HepG2 (cell line): ENCODE measurements around the gene CEMP1. TPM values are rescaled to one million over a fixed set of nuclear protein-coding genes. Genes with fewer than 3 reads are reported as not detected.

ENCODE experiments used
- ATAC-seq: fragments of 200-7000 bp; cut with Tn5 transposase; 3 replicates; pipeline ENCODE4 v1.9.1; 2020; ENCODE audit warnings: mild to moderate bottlenecking, moderate library complexity
- BruUV-seq: library from RNA; stranded (reverse); fragments of 400-500 nt; replicated peaks from 2 replicates; lab custom pipeline; 2021; lab: Mats Ljungman, UMichigan
- CTCF ChIA-PET: fragments of 300-600 bp; formaldehyde crosslinking; extraction: SDS; loops from one replicate; lab custom pipeline; 2021; ENCODE audit warnings: low total read pairs, inconsistent platforms, low intra/inter-chr PET ratio; lab: Yijun Ruan, JAX
- POLR2A ChIA-PET: fragments of 350-600 bp; sonication (Branson Sonifier 250); formaldehyde crosslinking; loops from one replicate; lab custom pipeline; 2020; ENCODE audit warnings: antibody characterized with exemption, inconsistent platforms; lab: Yijun Ruan, JAX
- DNase-seq: peaks from one replicate; pipeline ENCODE4 v3.0.0-alpha.2; 2015; ENCODE audit warnings: low spot score
- FAIRE-seq: peaks from 3 replicates; lab custom pipeline; 2011; peaks lifted over from hg19 to GRCh38; lab: Jason Lieb, UNC
- H2AFZ ChIP-seq: one replicate; pipeline ENCODE4 v1.6.1; 2011; ENCODE audit warnings: low read length, inconsistent platforms
- H3K27ac ChIP-seq: fragments of 300-600 bp; 3 replicates; pipeline ENCODE4 v1.8.0; 2011; ENCODE audit warnings: mixed run types, mild to moderate bottlenecking, mixed read lengths, low read length, inconsistent platforms; ENCODE audit not compliant: insufficient read depth; ENCODE audit errors: extremely low read length
- H3K27me3 ChIP-seq, 2 experiments: fragments of 200-600 bp in 1 of 2; 2 replicates in 1 of 2; 3 replicates in 1 of 2; pipeline versions ENCODE4 v1.6.0 to v1.8.0; 2011; ENCODE audit warnings: low read length in 2 of 2, mild to moderate bottlenecking in 2 of 2, moderate library complexity in 2 of 2, inconsistent platforms in 1 of 2; ENCODE audit not compliant: insufficient read depth in 2 of 2, control insufficient read depth in 1 of 2
- H3K36me3 ChIP-seq, 2 experiments: fragments of 200-600 bp in 1 of 2; replicated peaks in 1 of 2; 2 replicates in 1 of 2; 3 replicates in 1 of 2; pipeline versions ENCODE4 v1.5.1 to v1.8.0; 2011; ENCODE audit warnings: low read length in 2 of 2, inconsistent platforms in 1 of 2; ENCODE audit not compliant: insufficient read depth in 2 of 2, control insufficient read depth in 1 of 2
- H3K4me1 ChIP-seq: 2 replicates; pipeline ENCODE4 v1.5.1; 2012; ENCODE audit warnings: low read length, inconsistent platforms; ENCODE audit not compliant: insufficient read depth
- H3K4me2 ChIP-seq: 2 replicates; pipeline ENCODE4 v1.6.0; 2011; ENCODE audit warnings: low read depth, low read length, inconsistent platforms
- H3K4me3 ChIP-seq, 3 experiments: fragments of 200-600 bp in 1 of 3; sonication (generic), shearing (Covaris generic) in 1 of 3; replicated peaks in 1 of 3; 2 replicates each; pipeline ENCODE4 v1.5.1; 2011 to 2016; ENCODE audit warnings: low read length in 3 of 3, inconsistent platforms in 2 of 3, low read depth in 2 of 3, mild to moderate bottlenecking in 2 of 3, control low read depth in 1 of 3, mixed read lengths in 1 of 3; ENCODE audit not compliant: insufficient read depth in 1 of 3
- H3K79me2 ChIP-seq: one replicate; pipeline ENCODE4 v1.6.1; 2011; ENCODE audit warnings: low read length, inconsistent platforms; ENCODE audit not compliant: insufficient read depth
- H3K9ac ChIP-seq: 2 replicates; pipeline ENCODE4 v1.6.0; 2011; ENCODE audit warnings: mild to moderate bottlenecking, low read depth, low read length, inconsistent platforms; ENCODE audit not compliant: insufficient read depth
- H3K9me3 ChIP-seq: 2 replicates; pipeline ENCODE4 v1.5.1; 2012; ENCODE audit warnings: mild to moderate bottlenecking, low read length
- H4K20me1 ChIP-seq: 2 replicates; pipeline ENCODE4 v1.6.0; 2011; ENCODE audit warnings: inconsistent platforms, mild to moderate bottlenecking, low read length, moderate library complexity; ENCODE audit not compliant: insufficient read depth
- CEBPG ChIP-seq: IDR thresholded peaks from 2 replicates; pipeline ENCODE4 v1.6.1; 2016
- HNRNPL ChIP-seq: fragments of 200-400 bp; formaldehyde crosslinking; IDR thresholded peaks from 2 replicates; pipeline ENCODE4 v1.6.1; 2017; ENCODE audit warnings: mild to moderate bottlenecking, low read depth, low read length
- KAT2B ChIP-seq: fragments of 150-350 bp; IDR thresholded peaks from 2 replicates; pipeline ENCODE4 v1.6.1; 2014; ENCODE audit warnings: low read depth, low read length, borderline replicate concordance
- MIER2 ChIP-seq: IDR thresholded peaks from 2 replicates; pipeline ENCODE4 v1.6.1; 2016; ENCODE audit warnings: missing biosample characterization, missing genetic modification reagents
- NCOA5 ChIP-seq: sonication (generic); formaldehyde crosslinking; IDR thresholded peaks from 2 replicates; pipeline ENCODE4 v1.4.0; 2020; ENCODE audit warnings: missing genetic modification reagents
- SCMH1 ChIP-seq: sonication (generic); formaldehyde crosslinking; IDR thresholded peaks from 2 replicates; pipeline ENCODE4 v1.9.0; 2021; ENCODE audit warnings: missing genetic modification reagents, mild to moderate bottlenecking, borderline replicate concordance
- ZBTB7B ChIP-seq: sonication (generic); formaldehyde crosslinking; IDR thresholded peaks from 2 replicates; pipeline ENCODE4 v1.4.0; 2020; ENCODE audit warnings: missing genetic modification reagents
- ZFX ChIP-seq: sonication (generic); formaldehyde crosslinking; IDR thresholded peaks from 2 replicates; pipeline ENCODE4 v1.4.0; 2020; ENCODE audit warnings: mild to moderate bottlenecking, low read depth, missing genetic modification reagents, moderate library complexity
- ZNF232 ChIP-seq: sonication (generic); formaldehyde crosslinking; IDR thresholded peaks from 2 replicates; pipeline ENCODE4 v1.4.0; 2020; ENCODE audit warnings: missing genetic modification reagents, borderline replicate concordance
- ZNF678 ChIP-seq: sonication (generic); formaldehyde crosslinking; IDR thresholded peaks from 2 replicates; pipeline ENCODE4 v1.4.0; 2020; ENCODE audit warnings: mild to moderate bottlenecking, missing genetic modification reagents
- ZNF777 ChIP-seq: sonication (generic); formaldehyde crosslinking; IDR thresholded peaks from 2 replicates; pipeline ENCODE4 v1.4.0; 2020; ENCODE audit warnings: missing genetic modification reagents
- whole genome bisulfite sequencing: methylation state at CpG from one replicate; pipeline ENCODE4 v1.1.6; 2017; ENCODE audit warnings: low lambda C conversion rate; 5-methylcytosine and 5-hydroxymethylcytosine counted together
- in situ Hi-C: cut with HindIII; loops from 2 replicates; pipeline ENCODE4 v1.10.0; 2017; ENCODE audit warnings: low pct_unique_long_range_greater_than_20kb; ENCODE audit not compliant: extremely low pct_ligation_motif_present
- intact Hi-C: fragments of 100-400 bp; cut with micrococcal nuclease; formaldehyde crosslinking; loops from one replicate; pipeline ENCODE4 v1.10.0; 2022; ENCODE audit not compliant: unreplicated experiment
- polyA plus RNA-seq, 8 experiments: library from polyadenylated mRNA; depleted of rRNA in 3 of 8; stranded (reverse) in 7 of 8; unstranded in 1 of 8; fragments of >200 nt; fragmentation: Illumina TruSeq in 4 of 8; extraction: Trizol in 4 of 8; gene quantifications; 2 replicates each; pipeline versions ENCODE4 v1.2.1 to v1.2.3, GENCODE V29; 2011 to 2016; ENCODE audit warnings: low read depth in 4 of 8, missing spikeins in 1 of 8, mixed read lengths in 1 of 8; ENCODE audit not compliant: insufficient read depth in 1 of 8
- total RNA-seq, 5 experiments: library from RNA; depleted of rRNA; stranded (reverse); fragments of >200 nt; fragmentation: Illumina TruSeq; extraction: Trizol; gene quantifications; 2 replicates each; pipeline ENCODE4 v1.2.3, GENCODE V29; 2016; ENCODE audit warnings: low read depth in 1 of 5
- TF ChIP-seq, protein P1 (sequence below): sonication (generic); formaldehyde crosslinking; IDR thresholded peaks from 2 replicates; pipeline ENCODE4 v1.4.0; 2020; ENCODE audit warnings: mild to moderate bottlenecking, missing genetic modification reagents
- TF ChIP-seq, protein P2 (sequence below): sonication (generic); formaldehyde crosslinking; IDR thresholded peaks from 2 replicates; pipeline ENCODE4 v1.5.0; 2020; ENCODE audit warnings: mild to moderate bottlenecking, missing genetic modification reagents
- TF ChIP-seq, protein P3 (sequence below): sonication (generic); formaldehyde crosslinking; IDR thresholded peaks from 2 replicates; pipeline ENCODE4 v1.4.0; 2020; ENCODE audit warnings: mild to moderate bottlenecking, missing genetic modification reagents
- TF ChIP-seq, protein P4 (sequence below): sonication (generic); formaldehyde crosslinking; IDR thresholded peaks from 2 replicates; pipeline ENCODE4 v1.8.0; 2022; ENCODE audit warnings: missing genetic modification reagents, mild to moderate bottlenecking, borderline replicate concordance

The CEMP1 gene
- total and polyA plus RNA-seq, 2 of the 13 experiments (the other 11 are each of a cell fraction or from before 2014, with no cell fraction given): not detected

DNA sequence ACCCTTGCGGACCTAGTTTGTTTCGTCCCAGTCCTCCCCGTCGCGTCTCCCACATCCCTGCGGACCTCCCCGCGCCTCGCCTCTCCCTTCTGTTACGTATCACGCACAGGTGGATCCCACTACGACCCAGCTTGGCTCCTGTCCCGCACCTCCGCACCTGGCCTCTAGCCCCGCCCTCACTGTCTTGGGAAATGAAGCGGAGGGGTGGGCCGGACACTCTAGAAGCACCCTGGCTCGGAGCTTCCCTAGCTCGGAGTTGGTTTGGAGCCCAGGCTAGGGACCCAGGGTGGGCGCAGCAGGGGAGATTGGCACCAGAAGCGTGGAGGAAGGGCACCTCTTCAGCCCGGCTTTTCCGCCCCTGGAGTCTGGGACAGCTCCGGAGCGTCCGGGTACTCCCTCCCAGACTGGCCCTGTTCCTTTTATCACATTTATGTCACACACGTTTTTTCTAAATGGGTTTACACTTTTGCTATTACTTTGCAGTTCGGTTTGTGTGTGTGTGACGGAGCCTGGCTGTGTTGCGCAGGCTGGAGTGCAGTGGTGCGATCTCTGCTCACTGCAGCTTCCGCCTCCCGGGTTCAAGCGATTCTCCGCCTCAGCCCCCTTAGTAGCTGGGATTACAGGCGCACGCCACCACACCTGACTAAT is 1.4 kb upstream of the CEMP1 start:
- H3K27ac ChIP-seq: peak overlapping the region; percentile 75
- CTCF ChIA-PET: no interaction called here
- POLR2A ChIA-PET: interaction anchor here (1.2 to 2.2 kb wide), 5 partner anchors 8 to 56 kb away, joined by 3 to 14 read pairs (median 10); partner anchors contain the start of genes AMDHD2 and ATP6V0C
- no peaks in the 10 kb centered on the region for H4K20me1 ChIP-seq
- peaks cover 7 to 21% of the 10 kb centered on the region in 2 experiments for H3K36me3 ChIP-seq
- H3K9me3 ChIP-seq: no peaks in the 10 kb centered on the region
- H3K4me3 ChIP-seq: peak overlapping the region; percentile 47 to 77 (median 69); a peak in 5 of 6 replicates
- no peaks in the 10 kb centered on the region for H3K27me3 ChIP-seq
- peak; percentile 12 for ATAC-seq
- peak; percentile 66 for DNase-seq
- FAIRE-seq: no peak
- intact Hi-C loops (no loop called here), in situ Hi-C loops (no loop called here)
- H3K79me2 ChIP-seq: no peaks in the 10 kb centered on the region
- H2AFZ ChIP-seq: no peak overlapping the region
- H3K4me2 ChIP-seq: peak overlapping the region; percentile 92
- peaks cover 55% of the 10 kb centered on the region for H3K4me1 ChIP-seq
- no TSS peak for BruUV-seq
- WGBS: 2% methylated on average over 27 of the region's 37 CpGs
- H3K9ac ChIP-seq: peak overlapping the region; percentile 67
- TF ChIP-seq, protein P1, sequence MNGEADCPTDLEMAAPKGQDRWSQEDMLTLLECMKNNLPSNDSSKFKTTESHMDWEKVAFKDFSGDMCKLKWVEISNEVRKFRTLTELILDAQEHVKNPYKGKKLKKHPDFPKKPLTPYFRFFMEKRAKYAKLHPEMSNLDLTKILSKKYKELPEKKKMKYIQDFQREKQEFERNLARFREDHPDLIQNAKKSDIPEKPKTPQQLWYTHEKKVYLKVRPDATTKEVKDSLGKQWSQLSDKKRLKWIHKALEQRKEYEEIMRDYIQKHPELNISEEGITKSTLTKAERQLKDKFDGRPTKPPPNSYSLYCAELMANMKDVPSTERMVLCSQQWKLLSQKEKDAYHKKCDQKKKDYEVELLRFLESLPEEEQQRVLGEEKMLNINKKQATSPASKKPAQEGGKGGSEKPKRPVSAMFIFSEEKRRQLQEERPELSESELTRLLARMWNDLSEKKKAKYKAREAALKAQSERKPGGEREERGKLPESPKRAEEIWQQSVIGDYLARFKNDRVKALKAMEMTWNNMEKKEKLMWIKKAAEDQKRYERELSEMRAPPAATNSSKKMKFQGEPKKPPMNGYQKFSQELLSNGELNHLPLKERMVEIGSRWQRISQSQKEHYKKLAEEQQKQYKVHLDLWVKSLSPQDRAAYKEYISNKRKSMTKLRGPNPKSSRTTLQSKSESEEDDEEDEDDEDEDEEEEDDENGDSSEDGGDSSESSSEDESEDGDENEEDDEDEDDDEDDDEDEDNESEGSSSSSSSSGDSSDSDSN (CRISPR knock-in tag): 0 out of 2 replicates have a peak, but pooled peaks have one; percentile 8
- TF ChIP-seq CEBPG (CRISPR knock-in tag) (no peak), KAT2B (no peak), ZFX (CRISPR knock-in tag) (0 out of 2 replicates have a peak, but pooled peaks have one; percentile 21), ZNF777 (CRISPR knock-in tag) (no peak), NCOA5 (no peak), ZBTB7B (CRISPR knock-in tag) (0 out of 2 replicates have a peak, but pooled peaks have one; percentile 3), ZNF232 (CRISPR knock-in tag) (peak; percentile 69; the same call in 1 of the 2 replicates), ZNF678 (no peak), MIER2 (CRISPR knock-in tag) (no peak), SCMH1 (no peak), HNRNPL (peak; percentile 70; the same call in 1 of the 2 replicates)
- TF ChIP-seq, protein P2, sequence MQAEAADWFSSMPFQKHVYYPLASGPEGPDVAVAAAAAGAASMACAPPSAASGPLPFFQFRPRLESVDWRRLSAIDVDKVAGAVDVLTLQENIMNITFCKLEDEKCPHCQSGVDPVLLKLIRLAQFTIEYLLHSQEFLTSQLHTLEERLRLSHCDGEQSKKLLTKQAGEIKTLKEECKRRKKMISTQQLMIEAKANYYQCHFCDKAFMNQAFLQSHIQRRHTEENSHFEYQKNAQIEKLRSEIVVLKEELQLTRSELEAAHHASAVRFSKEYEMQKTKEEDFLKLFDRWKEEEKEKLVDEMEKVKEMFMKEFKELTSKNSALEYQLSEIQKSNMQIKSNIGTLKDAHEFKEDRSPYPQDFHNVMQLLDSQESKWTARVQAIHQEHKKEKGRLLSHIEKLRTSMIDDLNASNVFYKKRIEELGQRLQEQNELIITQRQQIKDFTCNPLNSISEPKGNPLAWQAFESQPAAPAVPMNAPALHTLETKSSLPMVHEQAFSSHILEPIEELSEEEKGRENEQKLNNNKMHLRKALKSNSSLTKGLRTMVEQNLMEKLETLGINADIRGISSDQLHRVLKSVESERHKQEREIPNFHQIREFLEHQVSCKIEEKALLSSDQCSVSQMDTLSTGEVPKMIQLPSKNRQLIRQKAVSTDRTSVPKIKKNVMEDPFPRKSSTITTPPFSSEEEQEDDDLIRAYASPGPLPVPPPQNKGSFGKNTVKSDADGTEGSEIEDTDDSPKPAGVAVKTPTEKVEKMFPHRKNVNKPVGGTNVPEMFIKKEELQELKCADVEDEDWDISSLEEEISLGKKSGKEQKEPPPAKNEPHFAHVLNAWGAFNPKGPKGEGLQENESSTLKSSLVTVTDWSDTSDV (CRISPR knock-in tag): no peak
- TF ChIP-seq, protein P3, sequence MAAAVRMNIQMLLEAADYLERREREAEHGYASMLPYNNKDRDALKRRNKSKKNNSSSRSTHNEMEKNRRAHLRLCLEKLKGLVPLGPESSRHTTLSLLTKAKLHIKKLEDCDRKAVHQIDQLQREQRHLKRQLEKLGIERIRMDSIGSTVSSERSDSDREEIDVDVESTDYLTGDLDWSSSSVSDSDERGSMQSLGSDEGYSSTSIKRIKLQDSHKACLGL (CRISPR knock-in tag): no peak
- TF ChIP-seq, protein P4, sequence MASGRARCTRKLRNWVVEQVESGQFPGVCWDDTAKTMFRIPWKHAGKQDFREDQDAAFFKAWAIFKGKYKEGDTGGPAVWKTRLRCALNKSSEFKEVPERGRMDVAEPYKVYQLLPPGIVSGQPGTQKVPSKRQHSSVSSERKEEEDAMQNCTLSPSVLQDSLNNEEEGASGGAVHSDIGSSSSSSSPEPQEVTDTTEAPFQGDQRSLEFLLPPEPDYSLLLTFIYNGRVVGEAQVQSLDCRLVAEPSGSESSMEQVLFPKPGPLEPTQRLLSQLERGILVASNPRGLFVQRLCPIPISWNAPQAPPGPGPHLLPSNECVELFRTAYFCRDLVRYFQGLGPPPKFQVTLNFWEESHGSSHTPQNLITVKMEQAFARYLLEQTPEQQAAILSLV (CRISPR knock-in tag): 0 out of 2 replicates have a peak, but pooled peaks have one; percentile 45
